Embryonic facial prominence (tissue), 1 donor: ENCODE measurements around the gene HIC1.
"Not testable (repeated sequence)": the region's sequence is repeated elsewhere in the genome, so short reads cannot be mapped to it uniquely, and the experiment has no call there.

Experiments
- DNase-seq: peaks from one replicate; pipeline ENCODE4 v3.0.0-alpha.2; 2016; ENCODE audit errors: extremely low spot score

Gene HIC1

GRCh38 chr17:2054512-2055291 lies at the start of gene HIC1:
Gene HIC1, plus strand, starts transcription at chr17:2055103. Its CDS starts 1,588 bp downstream, at chr17:2056691.
- DNase-seq = peak; percentile 71

- no peak for DNase-seq
Observed at GRCh38 chr17:2008332-2009126, 46.4 kb upstream of the HIC1 start.

GRCh38 chr17:2009737-2010136 lies 45.2 kb upstream of the HIC1 start:
- DNase-seq = no peak

- no peak for DNase-seq
Observed at GRCh38 chr17:2011411-2012371, 43.2 kb upstream of the HIC1 start.

GRCh38 chr17:2012499-2012898 lies 42.4 kb upstream of the HIC1 start:
- DNase-seq = no peak

GRCh38 chr17:2013220-2013993 lies 41.5 kb upstream of the HIC1 start:
- DNase-seq = not testable (repeated sequence)

- no peak for DNase-seq
Observed at GRCh38 chr17:2013994-2014317, 40.9 kb upstream of the HIC1 start.

GRCh38 chr17:2015314-2015713 lies 39.6 kb upstream of the HIC1 start:
- DNase-seq = no peak

GRCh38 chr17:2016494-2016893 lies 38.4 kb upstream of the HIC1 start:
- DNase-seq = no peak

- DNase-seq = no peak
Observed at GRCh38 chr17:2017274-2017941, 37.5 kb upstream of the HIC1 start.

- no peak for DNase-seq
Observed at GRCh38 chr17:2018716-2019510, 36.0 kb upstream of the HIC1 start.

GRCh38 chr17:2019723-2020122 lies 35.2 kb upstream of the HIC1 start:
- DNase-seq = no peak

- DNase-seq = no peak
Observed at GRCh38 chr17:2020721-2021120, 34.2 kb upstream of the HIC1 start.

- no peak for DNase-seq
Observed at GRCh38 chr17:2022647-2023240, 32.2 kb upstream of the HIC1 start.

- DNase-seq = no peak
Observed at GRCh38 chr17:2023256-2023655, 31.6 kb upstream of the HIC1 start.

- no peak for DNase-seq
Observed at GRCh38 chr17:2023692-2024571, 31.0 kb upstream of the HIC1 start.

- no peak for DNase-seq
Observed at GRCh38 chr17:2024572-2025219, 30.2 kb upstream of the HIC1 start.

GRCh38 chr17:2025220-2025621 lies 29.7 kb upstream of the HIC1 start, which contains the start of gene RTN4RL1:
Gene RTN4RL1, minus strand, starts transcription at chr17:2025334. Its CDS starts 469 bp downstream, at chr17:2024865.
- peak; percentile 41 for DNase-seq
